Measurements from ENCODE around the gene ZNF511.

- no peak for TF ChIP-seq CTCF (IDR thresholded peaks at IDR 0.05 in 2 of 3, conservative IDR thresholded peaks at IDR 0.05 in 1 of 3; ENCODE audit: borderline replicate concordance in 1 of 3, insufficient read depth in 1 of 3, low read depth in 2 of 3, low read length in 2 of 3)
- no peak for TF ChIP-seq JUND (IDR thresholded peaks at IDR 0.05)
- no peak for TF ChIP-seq EZH2 (IDR thresholded peaks at IDR 0.05)
Measured at GRCh38 chr10:133259602-133259989, 49.1 kb upstream of the ZNF511 start.

Data from HCT116 (cell line).